Measurements from ENCODE around the gene HARBI1. TPM values are rescaled to one million over a fixed set of nuclear protein-coding genes. Genes with fewer than 3 reads are reported as not detected.
A peak's percentile ranks its signal among the peaks of the same experiment; 100 is the strongest.

Gene HARBI1
- total and polyA plus RNA-seq, 9 of the 15 experiments (the other 6 are each of a cell fraction or from before 2014, with no cell fraction given): 3.5 to 8.4 (median 5.5) TPM

DNA sequence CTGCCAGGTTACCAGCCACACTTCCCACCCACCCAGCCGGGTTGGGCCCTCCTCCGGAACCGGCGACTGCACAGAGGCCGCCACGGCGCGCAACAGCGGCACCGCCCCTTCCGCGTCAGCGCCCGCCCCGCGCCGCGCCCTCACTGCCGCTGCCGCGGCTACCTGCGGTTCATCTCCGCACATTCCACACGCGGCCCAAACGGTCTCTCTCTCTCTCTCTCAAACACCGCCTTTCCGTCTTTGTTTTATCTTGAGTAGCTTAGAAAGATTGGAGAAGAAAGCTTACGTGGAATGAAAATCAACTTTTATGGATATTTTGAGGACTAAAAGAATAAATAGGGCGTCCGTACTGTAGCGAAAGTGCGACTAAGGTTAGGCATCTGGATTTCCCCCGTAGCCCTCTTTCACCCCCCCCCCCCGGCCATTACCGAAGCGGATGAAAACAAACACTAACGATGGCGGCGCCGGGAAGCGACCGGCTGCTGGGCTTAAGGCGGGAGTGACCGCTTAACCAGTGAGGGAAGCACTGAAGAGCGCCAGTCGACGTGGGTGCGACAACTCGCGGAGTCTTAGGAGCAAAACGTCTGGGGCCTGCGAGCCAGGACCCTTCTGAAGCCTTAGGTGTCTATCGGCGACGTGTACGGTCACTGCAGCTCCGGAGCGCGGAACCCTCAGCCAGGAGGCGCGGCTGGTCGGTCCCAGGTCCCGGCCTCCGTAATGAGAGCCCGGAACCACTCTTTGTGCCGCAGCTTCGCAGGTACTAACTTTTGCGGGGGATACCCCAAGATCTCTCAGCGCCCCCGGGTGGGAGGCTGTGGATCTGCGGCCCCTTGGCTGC is at the start of gene HARBI1, which contains the start of gene ATG13 (continued):
- no peak for TF ChIP-seq USF2 (CRISPR knock-in tag; IDR thresholded peaks at IDR 0.05)
- TF ChIP-seq BRD4 (IDR thresholded peaks at IDR 0.05): peak; percentile 93
- TF ChIP-seq ZNF232 (CRISPR knock-in tag; IDR thresholded peaks at IDR 0.05): no peak; the same call in 1 of the 2 replicates
- no peak for TF ChIP-seq ERF (CRISPR knock-in tag; IDR thresholded peaks at IDR 0.05)
- no peak for TF ChIP-seq ZNF436 (CRISPR knock-in tag; IDR thresholded peaks at IDR 0.05)
- no peak for TF ChIP-seq U2AF1 (optimal IDR thresholded peaks at IDR 0.05; ENCODE audit: low read depth, low read length)
- peak; percentile 80 for TF ChIP-seq CREB1 (IDR thresholded peaks at IDR 0.05)
- peak; percentile 83 for TF ChIP-seq CREB1 (CRISPR knock-in tag; IDR thresholded peaks at IDR 0.05)
- TF ChIP-seq PBX2 (CRISPR knock-in tag; IDR thresholded peaks at IDR 0.05; ENCODE audit: low read depth): no peak
- TF ChIP-seq PBX2 (tag; conservative IDR thresholded peaks at IDR 0.05; ENCODE audit: low read depth): no peak
- TF ChIP-seq ZNF764 (CRISPR knock-in tag; IDR thresholded peaks at IDR 0.05; ENCODE audit: low read depth): no peak
- TF ChIP-seq ZNF12 (CRISPR knock-in tag; IDR thresholded peaks at IDR 0.05): peak; percentile 71; the same call in 1 of the 2 replicates
- TF ChIP-seq PRPF4 (IDR thresholded peaks at IDR 0.05; ENCODE audit: insufficient read depth, low read depth, low read length, poor library complexity, severe bottlenecking): no peak
- no peak for TF ChIP-seq ZNF778 (CRISPR knock-in tag; IDR thresholded peaks at IDR 0.05)
- no peak for TF ChIP-seq OTX1 (CRISPR knock-in tag; IDR thresholded peaks at IDR 0.05)
- TF ChIP-seq PATZ1 (CRISPR knock-in tag; IDR thresholded peaks at IDR 0.05; ENCODE audit: borderline replicate concordance): no peak
- no peak for TF ChIP-seq ZNF324 (CRISPR knock-in tag; IDR thresholded peaks at IDR 0.05)
- TF ChIP-seq HDGF (IDR thresholded peaks at IDR 0.05): no peak

Data from K562 (cell line).